ENCODE results near the gene EYS.

Gene EYS

GRCh38 chr6:63734923-63735322 lies 1972.1 kb downstream of the EYS start:
- no peak for DNase-seq (ENCODE audit: low spot score)

DNA sequence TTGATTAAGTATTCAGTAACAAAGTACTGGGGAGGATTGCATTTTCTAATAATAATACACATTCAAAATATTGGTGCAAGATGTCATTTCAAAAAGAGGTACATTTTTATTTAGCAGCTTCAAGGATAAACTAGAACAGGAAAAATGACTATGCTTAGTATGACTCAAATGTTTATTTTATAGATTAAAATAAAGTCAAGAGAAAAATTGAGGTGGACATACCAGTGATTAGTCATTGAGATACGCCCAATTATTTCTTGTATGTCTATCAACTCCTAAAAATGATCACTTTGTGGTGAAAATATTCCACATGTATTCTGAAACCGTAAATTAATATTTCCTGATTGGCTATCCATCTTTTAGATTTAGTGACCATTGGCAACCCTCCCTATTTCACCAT lies 1974.7 kb downstream of the EYS start:
- no peak for DNase-seq (ENCODE audit: low spot score)

DNA sequence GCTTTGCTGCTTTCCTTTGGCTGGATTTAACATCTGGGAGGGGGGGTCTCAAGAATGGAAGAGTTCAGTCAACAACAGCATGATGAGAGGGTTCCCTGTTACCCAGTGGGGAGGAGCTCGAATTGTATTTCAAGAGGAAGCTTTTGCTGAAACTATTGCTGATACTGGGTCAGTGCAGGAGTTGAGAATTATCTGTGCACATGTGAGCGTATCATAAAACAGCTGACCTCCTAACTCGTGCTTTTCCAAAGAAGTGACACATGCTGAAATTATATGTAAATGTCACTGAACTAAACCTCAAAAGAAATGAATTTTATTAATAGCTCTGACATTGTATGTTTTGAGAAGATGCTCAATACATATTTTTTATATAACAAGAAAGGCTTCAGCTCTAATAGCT lies 1975.1 kb downstream of the EYS start:
- DNase-seq (ENCODE audit: low spot score): no peak

DNA sequence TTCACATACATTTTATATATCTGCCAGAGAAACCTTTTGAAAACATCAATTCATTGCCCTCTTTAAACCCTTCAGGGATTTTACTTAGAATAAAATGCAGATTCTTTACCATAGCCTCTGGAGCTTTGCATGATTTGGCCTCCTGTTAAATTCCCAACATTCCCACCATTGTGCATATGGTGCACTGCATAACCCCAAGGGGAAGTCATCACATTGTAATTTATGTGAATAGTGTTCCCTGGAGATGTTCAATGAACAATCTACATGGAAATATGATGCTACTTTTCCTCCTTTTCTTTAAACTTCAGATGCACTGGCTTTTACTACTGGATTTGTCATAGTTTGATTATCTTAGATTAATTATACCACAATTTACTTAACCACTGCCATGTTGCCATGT lies 1976.7 kb downstream of the EYS start:
- no peak for DNase-seq (ENCODE audit: low spot score)

GRCh38 chr6:63724721-63725120 lies 1982.3 kb downstream of the EYS start:
- DNase-seq (ENCODE audit: low spot score): no peak

- DNase-seq (ENCODE audit: low spot score): no peak
These were observed 1985.8 kb downstream of the EYS start for GRCh38 chr6:63721181-63721580.

GRCh38 chr6:63716169-63716568 lies 1990.9 kb downstream of the EYS start:
- no peak for DNase-seq (ENCODE audit: low spot score)

DNA sequence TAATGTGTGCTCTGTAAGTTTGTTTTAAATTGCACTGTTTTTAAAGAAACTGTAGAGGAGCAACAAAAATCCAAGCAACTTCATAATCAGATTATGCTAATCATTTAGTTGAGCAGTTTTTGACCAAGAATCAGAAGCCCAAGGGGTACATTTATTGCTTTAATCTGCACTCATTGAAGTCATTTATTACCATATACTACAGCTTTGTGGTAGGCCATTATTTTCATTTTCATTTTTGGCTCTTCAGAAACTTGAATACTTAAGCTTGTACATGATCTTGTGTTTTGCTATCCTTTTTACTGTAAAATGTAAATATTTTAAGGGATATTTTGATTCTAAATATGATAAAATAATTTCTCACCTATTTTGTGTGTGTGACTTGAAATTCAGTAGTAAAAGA lies 1992.9 kb downstream of the EYS start:
- no peak for DNase-seq (ENCODE audit: low spot score)

- no peak for DNase-seq (ENCODE audit: low spot score)
These were observed 1993.7 kb downstream of the EYS start for GRCh38 chr6:63713332-63713731.

GRCh38 chr6:63709148-63709547 lies 1997.9 kb downstream of the EYS start:
- no peak for DNase-seq (ENCODE audit: low spot score)

DNA sequence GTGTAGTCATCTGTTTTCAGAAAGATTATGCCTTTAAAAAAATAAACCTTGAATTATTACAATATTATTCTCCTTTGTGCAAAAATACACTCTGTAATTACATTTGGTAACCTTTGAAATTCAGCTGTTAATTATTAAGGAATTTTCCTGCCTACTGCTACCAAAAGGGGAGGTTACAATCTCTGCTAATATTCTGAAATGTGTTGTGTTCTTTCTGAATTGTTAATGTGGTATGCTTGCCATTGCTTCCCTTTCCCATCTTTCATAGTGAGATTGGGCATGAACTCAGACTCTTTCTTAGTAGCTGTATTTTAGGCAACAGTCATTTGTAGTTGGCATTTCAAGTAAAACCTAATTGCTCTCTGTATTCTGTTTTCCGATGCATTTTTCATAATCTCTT lies 1998.4 kb downstream of the EYS start:
- no peak for DNase-seq (ENCODE audit: low spot score)

GRCh38 chr6:63706630-63707029 lies 2000.4 kb downstream of the EYS start:
- no peak for DNase-seq (ENCODE audit: low spot score)

DNA sequence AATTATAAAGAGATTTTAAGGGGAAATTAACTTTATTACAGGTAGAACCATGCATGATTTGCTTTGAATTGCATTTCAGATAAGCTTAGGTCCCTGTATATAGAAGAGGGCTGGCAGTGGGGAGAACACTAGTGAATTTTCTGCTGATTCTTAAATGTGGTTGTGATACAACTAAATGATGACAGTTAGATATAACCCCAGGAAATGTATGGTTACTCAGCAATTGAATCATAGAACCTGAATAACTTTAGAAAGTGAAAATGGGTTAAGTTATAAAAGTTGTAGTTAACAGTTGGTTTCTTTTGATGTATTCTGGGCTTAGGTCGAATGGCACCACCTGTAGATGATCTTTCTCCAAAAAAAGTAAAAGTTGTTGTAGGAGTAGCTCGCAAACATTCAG lies 2001.3 kb downstream of the EYS start:
- no peak for DNase-seq (ENCODE audit: low spot score)

DNA sequence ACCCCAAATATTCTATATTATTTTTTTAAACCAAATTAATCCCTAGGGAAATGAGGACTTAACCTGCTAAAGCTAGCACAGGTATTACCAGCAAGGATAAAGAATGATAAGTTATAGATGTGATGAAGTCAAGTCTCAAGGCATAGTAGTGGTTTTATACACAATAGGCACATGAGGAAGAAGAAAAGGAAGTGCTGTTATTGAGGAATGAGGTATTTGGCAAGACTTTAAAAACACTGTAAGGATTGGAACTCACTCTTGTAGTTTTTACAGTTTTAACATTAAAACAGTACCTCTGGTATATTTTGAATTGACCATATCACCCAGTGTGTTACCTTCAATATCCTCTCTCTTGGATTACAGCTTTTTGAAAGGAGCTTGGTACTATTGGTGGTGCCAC lies 2016.8 kb downstream of the EYS start:
- no peak for DNase-seq (ENCODE audit: low spot score)

- no peak for DNase-seq (ENCODE audit: low spot score)
These were observed 2017.6 kb downstream of the EYS start for GRCh38 chr6:63689421-63689820.

GRCh38 chr6:63685446-63686379 lies 2021.3 kb downstream of the EYS start:
- no peak for DNase-seq (ENCODE audit: low spot score)

DNA sequence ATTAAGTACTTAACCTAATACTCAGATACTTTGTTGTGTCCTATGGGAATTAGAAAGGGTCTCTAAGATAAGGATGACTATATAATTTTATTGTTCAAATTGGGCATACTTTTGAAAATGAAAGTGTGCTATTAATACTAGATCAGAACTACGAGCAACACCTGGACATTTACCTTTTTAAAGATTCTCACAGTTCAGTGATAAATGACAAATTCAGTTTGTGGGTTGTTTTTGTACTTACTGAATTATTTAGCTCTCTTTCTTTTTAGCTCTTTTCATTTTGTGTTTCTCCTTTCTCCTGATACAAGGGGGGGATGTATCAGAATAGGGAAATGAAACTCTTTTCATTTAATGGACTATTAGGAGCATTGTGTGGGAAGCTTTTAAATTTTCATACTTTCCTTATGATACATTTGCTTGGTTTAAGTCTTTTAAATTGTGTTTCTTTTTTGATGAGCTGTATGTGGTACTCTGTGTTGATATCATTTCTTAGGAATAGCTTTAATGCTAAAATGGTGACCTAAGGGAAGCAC lies 2023.9 kb downstream of the EYS start:
- DNase-seq (ENCODE audit: low spot score): no peak

GRCh38 chr6:63677282-63677681 lies 2029.7 kb downstream of the EYS start:
- no peak for DNase-seq (ENCODE audit: low spot score)

DNA sequence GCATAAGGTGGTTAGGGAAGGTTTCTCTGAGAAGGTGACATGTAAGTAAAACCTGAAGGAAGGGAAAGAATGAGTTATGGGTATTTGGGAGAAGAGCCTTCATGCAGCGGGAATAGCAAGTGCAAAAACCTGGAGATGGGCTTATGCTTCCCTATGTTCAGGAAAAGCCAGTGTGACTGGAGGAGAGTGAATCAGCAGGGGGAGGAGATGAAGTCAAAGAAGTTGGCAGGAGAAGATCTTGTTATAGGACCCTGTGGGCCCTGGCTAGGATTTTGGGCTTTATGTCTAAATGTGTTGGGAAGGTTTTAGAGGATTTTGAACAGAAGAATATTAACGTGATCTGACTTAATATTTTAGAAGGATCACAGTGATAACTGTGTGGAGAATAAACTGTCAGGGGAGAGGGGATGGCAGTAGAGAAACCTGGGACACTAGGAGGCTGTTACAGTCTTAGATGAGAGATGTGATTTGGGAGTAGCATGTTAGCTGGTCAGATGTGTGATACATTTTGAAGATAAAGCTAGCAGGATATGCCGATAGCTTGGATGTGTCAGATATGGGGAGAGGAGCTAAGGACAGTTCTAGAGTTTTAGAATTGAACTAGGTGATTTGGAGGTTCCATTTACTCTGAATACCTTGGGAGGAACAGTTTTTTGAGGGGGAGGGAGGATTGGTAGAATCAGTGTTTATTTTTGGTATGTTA lies 2030.5 kb downstream of the EYS start:
- no peak for DNase-seq (ENCODE audit: low spot score)

- DNase-seq (ENCODE audit: low spot score): no peak
These were observed 2031.9 kb downstream of the EYS start for GRCh38 chr6:63675138-63675537.

GRCh38 chr6:63674635-63675034 lies 2032.4 kb downstream of the EYS start:
- DNase-seq (ENCODE audit: low spot score): no peak

DNA sequence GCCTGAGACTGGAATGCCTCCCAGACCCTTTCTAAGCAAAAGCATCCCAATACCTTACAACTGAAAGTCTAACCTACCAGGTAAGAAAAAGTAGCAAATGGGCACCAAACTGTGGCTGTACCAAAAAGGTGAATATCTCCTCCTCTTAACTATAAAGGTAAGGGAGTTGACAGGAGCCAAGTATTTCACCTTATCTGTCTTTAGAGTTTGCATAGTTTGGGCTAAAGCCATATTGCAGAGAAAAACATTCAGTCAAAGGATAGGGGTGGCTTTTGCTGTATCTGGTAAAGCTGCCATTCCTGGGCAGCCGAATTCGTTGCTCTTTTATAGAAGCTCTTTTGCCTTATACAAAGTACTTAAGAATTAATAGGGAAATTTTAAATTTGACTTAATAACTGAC lies 2033.3 kb downstream of the EYS start:
- DNase-seq (ENCODE audit: low spot score): no peak

- no peak for DNase-seq (ENCODE audit: low spot score)
These were observed 2034.4 kb downstream of the EYS start for GRCh38 chr6:63672582-63673129.

Measured in putamen (tissue), 1 donor.